Effector CD8-positive, alpha-beta T cell (primary cell): Measurements from ENCODE around the gene CDK5RAP1.
"Not testable (repeated sequence)": the region's sequence is repeated elsewhere in the genome, so short reads cannot be mapped to it uniquely, and the experiment has no call there.

ENCODE experiments used
- DNase-seq: peaks from one replicate; lab custom pipeline; 2025; lab: John Stamatoyannopoulos, UW
- total RNA-seq, 4 experiments: gene quantifications; one replicate each; lab custom pipeline; 2026; lab: John Stamatoyannopoulos, UW

CDK5RAP1 gene, protein sequence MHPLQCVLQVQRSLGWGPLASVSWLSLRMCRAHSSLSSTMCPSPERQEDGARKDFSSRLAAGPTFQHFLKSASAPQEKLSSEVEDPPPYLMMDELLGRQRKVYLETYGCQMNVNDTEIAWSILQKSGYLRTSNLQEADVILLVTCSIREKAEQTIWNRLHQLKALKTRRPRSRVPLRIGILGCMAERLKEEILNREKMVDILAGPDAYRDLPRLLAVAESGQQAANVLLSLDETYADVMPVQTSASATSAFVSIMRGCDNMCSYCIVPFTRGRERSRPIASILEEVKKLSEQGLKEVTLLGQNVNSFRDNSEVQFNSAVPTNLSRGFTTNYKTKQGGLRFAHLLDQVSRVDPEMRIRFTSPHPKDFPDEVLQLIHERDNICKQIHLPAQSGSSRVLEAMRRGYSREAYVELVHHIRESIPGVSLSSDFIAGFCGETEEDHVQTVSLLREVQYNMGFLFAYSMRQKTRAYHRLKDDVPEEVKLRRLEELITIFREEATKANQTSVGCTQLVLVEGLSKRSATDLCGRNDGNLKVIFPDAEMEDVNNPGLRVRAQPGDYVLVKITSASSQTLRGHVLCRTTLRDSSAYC
- 53.7 to 65.2 (median 56.7) reads per million in 4 experiments for total RNA-seq

DNA sequence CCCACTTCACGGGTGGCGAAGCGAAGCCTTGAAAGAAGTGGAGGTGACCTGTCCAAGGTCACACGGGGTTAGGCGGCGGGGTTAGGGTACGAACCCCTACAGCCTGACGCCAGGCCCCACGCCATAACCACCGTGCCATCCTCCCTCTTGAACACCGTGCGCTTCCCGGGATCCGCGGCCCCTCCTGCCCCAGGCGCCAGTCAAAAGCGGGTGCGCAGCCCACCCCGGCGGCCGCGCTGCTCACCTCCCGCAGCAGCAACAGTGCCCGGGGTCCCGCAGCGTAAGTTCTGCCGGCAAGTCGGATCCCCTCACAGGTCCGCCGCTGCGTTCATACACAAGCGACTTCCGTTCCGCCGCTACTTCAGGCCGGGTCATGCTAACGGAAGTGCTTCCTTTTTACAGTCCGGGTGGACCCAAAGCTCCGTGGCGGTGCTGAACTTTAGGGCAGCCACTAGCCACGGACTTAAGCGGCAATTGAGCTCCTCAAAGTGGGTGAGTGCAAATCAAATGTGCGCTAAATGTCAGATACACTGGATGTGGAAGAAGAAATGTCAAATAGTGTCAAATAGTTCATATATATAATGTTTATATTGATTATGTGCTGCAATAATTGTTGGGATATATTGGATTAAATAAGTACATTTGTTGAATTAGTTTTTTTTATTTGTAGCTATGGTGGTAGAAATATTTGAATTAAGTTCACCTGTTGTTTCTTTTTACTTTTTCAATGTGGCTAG lies at the start of gene CDK5RAP1:
TSS of gene CDK5RAP1 (minus strand) at position 336 of the 737 bp plus-strand sequence. CDS start 4,455 bp downstream, outside the sequence.
- DNase-seq, result peak; percentile 69

DNA sequence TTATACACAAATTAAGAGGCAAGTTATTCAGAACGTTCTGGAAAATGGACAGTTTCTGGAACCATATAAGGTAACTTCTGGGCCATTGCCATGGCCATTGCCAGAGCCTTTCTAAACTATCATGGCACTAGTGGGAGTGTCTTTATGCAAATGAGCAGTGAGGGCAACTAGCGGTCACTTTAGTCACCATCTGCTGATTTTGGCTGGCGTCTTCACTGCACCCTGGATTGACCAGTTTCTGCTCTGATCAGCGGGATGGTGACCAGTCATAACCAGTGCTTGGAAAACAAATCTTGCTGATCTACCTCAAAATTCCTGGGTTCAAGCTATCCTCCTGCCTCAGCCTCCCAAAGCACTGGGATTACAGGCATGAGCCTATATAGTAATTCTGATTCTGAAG lies 49.5 kb upstream of the CDK5RAP1 start:
- no peak for DNase-seq

DNA sequence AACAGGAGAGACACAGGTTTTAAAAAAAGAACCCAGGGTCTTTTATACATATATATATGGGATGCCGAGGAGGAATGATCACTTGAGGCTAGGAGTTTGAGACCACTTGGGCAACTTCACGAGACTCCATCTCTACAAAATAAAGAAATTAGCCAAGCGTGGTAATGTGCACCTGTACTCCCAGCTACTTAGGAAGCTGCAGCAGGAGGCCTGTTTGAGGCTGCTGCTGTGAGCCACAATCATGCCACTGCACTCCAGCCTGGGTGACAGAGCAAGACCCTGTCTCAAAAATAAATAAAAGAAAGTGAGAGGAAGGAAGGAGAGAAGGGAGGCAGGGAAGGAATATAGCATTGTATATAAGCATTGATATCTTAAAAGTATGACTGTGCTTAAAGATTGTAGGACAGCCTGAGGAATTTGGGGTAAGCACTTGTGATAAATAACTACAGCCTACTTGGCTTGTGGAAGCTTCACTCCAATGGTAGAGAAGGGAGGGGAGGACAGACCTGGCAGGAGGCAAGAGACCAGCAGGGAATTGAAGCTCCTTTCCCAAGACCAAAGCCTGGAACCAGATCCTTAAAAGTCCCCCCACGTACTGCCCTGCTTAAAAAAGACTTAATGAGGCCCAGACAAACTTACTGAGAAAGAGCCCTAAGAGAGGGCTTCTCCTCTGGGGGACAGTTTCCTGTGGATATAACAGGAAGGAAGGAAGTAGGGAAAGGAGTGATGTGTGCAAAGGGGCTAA lies 44.7 kb upstream of the CDK5RAP1 start:
- no peak for DNase-seq

DNA sequence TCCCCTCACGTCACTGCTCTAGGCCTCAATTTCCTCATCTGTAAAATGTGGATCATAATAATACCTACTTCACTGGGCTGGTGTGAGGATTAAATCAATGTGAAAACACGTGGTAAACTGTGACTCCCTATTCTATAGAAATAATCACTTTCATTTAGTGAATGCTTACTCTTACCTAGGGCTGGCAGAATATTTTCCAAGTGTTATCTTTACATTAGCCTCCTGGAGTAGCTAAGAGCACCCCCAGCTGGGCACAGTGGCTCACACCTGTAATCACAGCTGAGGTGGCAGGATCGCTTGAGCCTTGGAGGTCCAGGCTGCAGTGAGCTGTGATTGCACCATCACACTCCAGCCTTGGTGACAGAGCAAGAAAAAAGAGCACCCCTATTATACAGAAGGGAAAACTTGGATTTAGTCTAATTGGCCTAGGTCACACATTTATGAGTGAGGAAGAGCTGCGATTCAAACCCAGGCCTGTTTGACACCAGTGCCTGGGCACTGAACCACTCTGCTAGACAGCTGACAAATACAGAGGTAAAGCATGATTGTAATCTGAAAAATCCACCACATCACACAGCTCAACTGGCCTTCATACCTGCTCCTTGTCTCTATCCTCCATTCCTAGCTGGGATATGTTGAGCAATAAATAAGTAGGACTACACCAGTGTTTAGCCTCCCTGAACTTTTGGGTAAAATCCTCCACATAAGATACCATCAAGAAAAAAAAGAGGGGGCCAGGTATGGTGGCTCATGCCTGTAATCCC lies 43.7 kb upstream of the CDK5RAP1 start:
- DNase-seq, result no peak

DNA sequence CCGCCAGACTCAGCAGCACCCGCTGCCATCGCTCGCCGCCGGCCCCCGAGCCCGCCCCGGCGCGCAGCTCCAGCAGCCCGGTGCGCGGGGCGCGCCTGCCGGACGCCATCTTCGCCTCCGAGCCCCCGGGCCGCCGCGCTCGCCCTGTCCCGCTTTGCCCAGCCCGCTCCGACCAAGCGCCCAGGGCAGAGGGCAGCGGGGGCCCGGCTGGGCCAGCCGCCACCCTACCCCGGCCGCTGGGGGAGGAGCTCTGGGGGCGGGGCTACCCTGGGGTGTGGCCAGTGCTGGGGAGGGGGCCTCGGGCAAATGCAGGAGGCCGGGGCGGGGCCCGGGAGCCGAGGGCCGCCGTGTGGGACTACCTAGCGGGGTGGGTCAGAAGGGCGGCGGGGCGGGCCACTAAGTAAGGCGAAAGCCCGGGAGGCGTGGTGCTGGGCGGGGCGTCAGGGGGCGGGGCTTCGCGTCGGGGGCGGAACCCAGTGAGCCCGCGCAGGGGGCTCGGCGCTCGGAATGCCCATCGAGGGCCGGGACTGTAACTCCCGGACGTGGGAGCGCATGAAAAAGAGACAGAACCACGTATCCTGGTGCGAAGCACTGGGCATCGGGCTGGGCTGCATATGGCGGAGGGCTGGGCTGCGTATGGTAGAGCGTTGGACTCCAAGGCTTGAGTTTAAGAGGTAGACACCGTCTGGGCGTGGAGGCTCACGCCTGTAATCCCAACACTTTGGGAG lies 42.4 kb upstream of the CDK5RAP1 start, which contains the start of gene SNTA1:
TSS of gene SNTA1 (minus strand) at position 252 of the 728 bp plus-strand sequence. CDS start at position 109, 143 bp downstream.
- DNase-seq, result peak; percentile 80

DNA sequence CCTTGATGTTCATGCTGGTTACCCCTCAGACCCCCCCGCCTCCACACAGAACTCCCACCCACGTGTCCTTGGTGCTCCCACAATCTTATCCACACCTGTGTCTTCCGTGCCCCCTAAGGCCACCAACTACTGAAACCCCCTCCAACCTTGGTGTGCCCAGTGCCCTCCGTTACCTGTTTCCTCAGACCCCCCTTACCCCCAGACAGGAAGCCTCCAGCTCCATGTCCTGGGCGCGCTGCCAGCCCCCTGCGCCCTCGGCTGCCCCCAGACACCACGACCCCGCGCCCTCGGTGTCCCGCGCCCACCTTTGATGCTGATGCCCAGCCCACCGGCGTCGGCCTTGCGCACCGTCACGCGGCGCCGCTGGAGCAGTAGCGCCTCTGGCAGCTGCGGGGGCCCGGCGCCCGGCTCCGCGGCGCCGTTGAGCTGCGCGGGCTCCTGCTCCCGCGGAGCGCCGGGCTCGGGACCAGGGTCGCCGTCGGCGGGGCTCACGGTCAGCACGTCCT lies 41.7 kb upstream of the CDK5RAP1 start:
- peak; percentile 13 for DNase-seq

DNA sequence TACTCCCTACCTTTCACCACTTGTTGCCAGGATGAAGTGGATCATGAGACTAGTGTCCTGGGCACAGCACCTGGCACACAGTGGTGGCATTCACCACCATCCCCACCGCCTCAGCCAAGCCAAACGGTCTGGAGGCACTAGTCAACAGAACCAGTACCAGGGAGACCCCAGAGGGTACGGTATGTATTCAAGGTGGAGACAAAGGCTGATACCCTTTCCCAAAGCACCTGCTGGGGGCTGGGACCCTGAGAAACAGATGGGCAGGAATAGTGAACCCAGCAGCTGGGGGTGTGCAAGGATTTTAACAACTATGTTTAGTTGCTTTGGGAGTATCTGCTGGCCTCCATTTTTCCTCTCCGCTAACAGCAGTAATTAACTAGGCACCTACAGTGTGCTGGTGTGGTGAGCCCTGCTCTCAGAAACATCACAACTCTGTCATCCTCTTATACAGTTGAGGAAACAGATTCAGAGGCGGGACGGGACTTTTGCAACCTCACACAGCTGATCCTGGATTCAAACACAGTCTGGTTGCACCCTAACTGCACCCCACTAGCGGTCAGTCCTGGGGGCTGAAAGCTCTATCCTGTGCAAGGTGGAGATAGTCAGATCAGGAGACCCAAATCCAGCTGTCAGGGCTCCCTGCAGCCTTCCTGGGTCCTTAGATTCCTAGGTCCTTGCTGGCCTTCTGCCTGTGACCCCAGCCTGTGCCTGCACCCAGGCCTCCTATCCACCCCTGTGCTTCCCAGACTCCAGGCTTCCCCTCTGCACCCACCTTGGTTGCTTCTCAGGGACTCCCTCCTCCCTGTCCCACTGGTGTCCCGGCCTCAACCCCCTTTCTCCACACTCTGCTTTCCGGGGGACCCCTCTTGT lies 41.1 kb upstream of the CDK5RAP1 start:
- no peak for DNase-seq

DNA sequence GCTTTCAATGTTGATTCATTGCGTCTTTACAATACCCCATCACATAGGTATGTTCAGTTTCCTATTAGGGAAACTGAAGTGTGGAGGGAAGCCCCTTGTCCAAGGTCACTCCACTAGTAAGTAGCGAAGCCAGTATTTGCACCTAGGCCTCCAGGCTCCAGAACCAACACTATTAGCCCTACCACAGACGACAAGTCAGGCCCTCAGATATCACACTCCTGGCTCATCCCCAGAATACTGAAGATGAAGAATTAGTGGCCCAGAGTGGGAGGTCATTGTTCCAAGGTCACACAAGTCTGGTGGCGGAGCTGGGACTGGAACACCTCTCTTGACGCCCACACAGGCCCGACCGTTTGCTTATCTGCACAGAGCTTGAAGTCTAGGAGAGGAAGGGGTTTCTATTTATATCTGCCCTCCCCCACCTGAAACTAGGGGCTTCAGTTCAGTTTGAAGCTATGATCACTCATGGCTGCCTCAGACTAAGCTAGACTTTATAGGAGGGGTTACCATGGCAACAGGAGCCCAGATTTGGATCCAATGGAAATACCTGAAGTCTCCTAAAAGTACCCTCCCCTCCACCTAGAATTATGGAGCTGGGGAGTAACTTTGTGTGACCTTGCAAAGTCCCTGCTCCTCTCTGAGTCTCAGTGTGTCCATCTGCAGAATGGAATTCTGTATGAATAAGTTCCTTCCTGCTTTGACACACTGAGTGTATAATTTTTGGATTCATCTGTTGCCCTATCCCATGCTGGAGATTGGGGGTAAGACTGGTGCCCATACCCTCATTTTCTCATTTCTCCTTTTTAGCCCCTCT lies 40.0 kb upstream of the CDK5RAP1 start:
- DNase-seq, result no peak

DNA sequence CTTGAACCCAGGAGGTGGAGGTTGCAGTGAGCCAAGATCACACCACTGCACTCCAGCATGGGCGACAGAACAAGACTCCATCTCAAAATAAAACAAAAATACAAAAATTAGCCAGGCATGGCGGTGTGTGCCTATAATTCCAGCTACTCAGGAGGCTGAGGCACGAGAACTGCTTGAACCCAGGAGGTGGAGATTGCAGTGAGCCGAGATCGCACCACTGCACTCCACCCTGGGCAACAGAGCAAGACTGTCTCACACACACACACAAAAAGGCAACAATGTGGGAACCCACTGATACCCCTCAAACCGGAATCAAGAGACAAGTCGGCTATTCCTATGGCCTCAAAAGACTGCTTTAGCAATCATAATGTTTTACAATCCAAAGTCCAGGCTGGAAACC lies 39.2 kb upstream of the CDK5RAP1 start:
- not testable (repeated sequence) for DNase-seq

DNA sequence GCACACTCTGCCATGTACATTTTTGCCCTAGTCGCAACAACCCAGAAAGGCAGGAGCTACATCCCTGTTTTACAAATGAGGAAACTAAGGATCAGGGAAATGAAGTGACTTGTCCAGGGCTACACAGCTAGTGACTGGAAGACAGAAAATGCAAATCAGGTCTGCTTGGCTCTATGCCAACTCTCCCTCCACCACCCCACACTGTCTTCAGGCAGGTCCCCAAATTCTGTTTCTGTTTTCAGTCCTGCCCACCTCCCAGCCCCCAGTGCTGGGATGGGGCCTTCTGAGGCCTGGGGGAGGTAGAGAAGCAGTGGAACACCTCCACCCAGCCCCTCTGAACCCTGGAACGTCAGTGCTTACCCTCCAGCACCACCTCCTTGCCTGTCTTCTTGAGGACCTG lies 37.2 kb upstream of the CDK5RAP1 start:
- no peak for DNase-seq

DNA sequence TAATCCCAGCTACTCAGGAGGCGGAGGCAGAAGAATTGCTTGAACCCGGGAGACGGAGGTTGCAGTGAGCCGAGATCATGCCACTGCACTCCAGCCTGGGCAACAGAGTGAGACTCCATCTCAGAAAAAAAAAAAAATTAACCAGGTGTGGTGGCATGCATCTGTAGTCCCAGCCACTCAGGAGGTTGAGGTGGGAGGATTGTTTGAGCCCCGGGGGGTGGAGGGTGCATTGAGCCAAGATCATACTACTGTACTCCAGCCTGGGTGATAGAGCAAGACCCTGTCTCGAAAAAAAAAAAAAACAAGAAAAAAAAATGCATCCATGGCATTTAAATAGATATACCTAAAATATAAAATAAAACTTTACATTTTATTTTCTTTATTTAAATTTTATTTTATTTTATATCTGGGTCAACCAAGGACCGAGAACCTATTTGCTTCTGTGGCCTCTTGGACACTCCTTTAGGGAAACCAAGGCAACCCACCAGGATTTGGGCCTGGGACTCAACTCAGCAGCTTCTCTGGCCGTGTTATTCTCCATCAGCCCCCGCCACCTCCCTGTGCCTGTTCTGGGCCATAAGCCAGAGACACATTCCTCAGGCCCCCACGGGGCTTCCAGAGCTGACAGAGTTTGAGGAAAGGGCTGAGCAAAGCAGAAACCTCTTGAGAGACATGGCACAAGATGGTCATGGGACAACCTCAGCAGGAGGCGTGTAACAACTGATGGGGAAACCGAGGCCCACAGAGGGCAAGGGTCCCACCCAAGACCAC lies 36.0 kb upstream of the CDK5RAP1 start:
- no peak for DNase-seq

DNA sequence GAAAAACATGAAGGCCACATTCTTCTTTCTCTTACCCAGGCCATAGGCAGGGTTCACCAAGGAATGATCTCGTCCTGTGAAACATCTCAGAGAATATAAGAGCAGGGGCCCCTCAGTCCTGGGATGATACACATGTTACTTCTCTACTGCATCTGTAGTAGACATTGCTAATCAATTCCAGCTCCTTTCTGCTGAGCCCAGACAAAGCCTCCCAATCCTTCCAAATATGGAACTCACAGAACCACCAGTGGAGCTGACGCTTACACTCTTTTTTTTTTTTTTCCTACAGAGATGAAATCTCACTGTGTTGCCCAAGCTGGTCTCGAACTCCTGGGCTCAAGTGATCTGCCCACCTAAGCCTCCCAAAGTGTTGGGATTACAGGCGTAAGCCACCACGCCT lies 33.1 kb upstream of the CDK5RAP1 start:
- no peak for DNase-seq

DNA sequence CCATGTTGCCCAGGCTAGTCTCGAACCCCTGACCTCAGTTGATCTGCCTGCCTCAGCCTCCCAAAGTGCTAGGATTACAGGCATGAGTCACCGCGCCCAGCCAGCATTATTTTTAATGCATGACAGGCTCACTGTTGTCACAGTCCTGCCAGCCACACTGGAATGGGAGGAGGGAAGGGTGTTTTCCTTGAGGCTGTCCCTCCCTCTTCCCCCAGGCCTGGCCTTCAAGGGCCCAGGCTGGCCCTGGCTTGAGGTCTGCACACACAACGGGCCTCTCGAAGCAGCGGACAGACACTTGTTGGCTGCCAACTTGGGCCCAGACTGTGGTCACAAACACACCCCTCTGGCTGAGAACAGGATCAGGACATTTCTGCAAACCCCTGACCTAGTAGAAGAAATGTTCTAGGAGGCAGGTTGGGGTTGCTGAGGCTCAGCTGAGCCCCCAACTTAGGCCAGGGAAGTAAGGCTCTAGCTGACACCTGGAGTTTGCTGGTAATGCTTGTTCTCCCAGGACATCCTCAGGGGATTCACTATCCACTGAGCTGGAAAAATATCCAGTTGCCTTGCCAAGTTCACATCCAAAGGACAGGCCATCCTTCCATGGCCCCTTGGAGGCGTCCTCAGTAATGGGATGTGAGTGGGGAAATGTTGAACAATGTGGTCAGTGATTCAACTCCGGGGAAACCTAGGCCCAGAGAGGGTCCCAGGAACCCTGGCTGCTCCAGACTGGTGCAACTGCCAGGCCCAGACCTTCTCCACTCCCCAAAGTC lies 32.3 kb upstream of the CDK5RAP1 start:
- no peak for DNase-seq

DNA sequence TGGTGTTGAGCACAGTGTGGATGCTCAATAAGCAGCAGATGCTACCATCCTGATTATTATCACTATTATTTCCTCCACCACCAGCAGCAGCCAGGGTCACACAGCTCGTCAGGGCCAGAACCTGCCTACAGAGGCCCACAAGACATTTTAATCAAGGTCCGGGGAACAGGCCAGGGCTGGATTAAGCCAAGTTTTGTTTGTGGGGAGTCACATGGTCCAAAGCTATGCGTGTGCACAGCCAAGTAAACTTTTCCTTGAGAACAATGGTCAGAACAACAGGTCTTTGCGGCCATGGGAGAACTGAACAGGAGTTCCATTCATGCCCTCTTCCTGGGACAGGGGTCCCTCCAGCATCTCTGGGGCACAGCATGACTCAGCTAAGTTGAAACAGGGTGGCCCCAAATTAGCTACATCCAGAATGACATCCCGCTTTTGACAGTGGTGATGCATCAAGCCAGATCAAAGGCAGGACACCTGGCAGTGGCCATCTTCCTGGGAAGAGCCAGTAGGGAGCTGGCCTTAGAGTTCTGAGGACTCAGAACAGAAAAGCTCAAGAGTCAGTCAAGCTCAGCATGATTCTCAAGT lies 30.6 kb upstream of the CDK5RAP1 start:
- DNase-seq, result no peak

DNA sequence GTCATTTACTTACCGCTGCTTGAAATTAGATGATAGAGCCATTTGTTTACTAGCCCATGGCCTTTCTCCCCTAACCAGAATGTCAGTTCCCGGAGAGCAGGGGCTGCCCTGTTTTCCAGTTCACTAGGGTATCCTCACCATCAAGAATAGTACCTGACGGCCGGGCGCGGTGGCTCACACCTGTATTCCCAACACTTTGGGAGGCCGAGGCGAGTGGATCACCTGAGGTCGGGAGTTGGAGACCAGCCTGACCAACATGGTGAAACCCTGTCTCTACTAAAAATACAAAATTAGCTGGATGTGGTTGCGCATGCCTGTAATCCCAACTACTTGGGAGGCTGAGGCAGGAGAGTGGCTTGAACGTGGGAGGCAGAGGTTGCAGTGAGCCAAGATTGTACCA lies 22.6 kb upstream of the CDK5RAP1 start:
- not testable (repeated sequence) for DNase-seq

DNA sequence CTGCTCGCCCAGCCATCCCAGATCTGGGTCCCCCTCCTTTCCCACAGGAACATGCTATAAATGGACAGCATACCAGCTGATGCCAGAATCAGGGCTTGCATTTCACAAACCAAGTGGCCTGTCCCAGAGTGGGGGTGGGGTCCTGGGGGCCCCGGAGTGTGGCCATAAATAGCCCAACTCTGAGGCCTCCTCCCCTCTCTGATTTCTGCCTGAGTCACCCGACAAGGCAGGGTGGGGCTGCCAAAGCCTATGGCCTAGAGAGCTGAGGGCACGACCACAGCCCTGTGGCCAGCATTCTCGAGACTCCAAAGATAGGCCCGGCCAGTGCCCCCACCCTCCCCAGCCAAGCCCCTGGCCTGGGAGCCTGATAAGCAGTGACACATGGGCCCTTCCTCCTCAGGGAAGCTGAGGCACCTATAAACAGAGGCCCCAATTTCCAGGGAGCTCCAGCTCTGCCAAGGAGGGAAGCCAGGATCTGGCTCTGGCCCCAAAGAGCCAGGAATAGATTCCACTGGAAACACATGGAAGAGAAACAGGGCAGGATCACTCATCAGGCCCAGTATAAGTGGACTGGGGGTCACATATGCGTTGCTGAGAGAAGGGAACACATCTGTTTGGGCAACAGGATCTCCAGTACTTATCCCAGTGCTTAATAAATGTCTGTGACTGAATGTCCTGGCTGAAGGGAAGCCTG lies 22.0 kb upstream of the CDK5RAP1 start:
- DNase-seq, result no peak
